Naive thymus-derived CD8-positive, alpha-beta T cell (primary cell): ENCODE results near the gene APOBR. TPM values are rescaled to one million over a fixed set of nuclear protein-coding genes. Genes with fewer than 3 reads are reported as not detected.
"Not testable (repeated sequence)": the region's sequence is repeated elsewhere in the genome, so short reads cannot be mapped to it uniquely, and the experiment has no call there.

ENCODE experiments used
- ATAC-seq, 2 donors: fragments of 150-1000 bp; cut with Tn5 transposase in 1 of 2; sonication (Bioruptor Pico), chemical (Tn5 transposase) in 1 of 2; 1 replicate in 1 of 2; 2 replicates in 1 of 2; pipeline ENCODE4 v1.10.0; 2021; ENCODE audit warnings: mild to moderate bottlenecking in 2 of 2, moderate library complexity in 2 of 2
- POLR2A ChIA-PET: fragments of 350-600 bp; sonication (Branson Sonifier 250); formaldehyde crosslinking; loops from one replicate; lab custom pipeline; 2021; ENCODE audit warnings: antibody characterized with exemption; lab: Charles Lee
- DNase-seq, 10 donors: peaks; one replicate each; pipeline versions ENCODE4 v3.0.0 to v3.0.0-alpha.2; 2020 to 2022
- H3K27ac Mint-ChIP-seq, 10 donors: one replicate each; pipeline ENCODE4 v1.8.0; 2020 to 2022; ENCODE audit warnings: mild to moderate bottlenecking in 10 of 10, mixed read lengths in 10 of 10, moderate library complexity in 4 of 10, inconsistent platforms in 1 of 10
- H3K27me3 Mint-ChIP-seq, 5 donors: one replicate each; pipeline ENCODE4 v1.8.0; 2021 to 2022; ENCODE audit warnings: mixed read lengths in 5 of 5
- H3K36me3 Mint-ChIP-seq, 3 donors: one replicate each; pipeline ENCODE4 v1.8.0; 2020 to 2022; ENCODE audit warnings: mixed read lengths in 3 of 3, mild to moderate bottlenecking in 2 of 3, inconsistent platforms in 1 of 3
- H3K4me1 Mint-ChIP-seq, 4 donors: one replicate each; pipeline ENCODE4 v1.8.0; 2021 to 2022; ENCODE audit warnings: mixed read lengths in 4 of 4
- H3K4me3 Mint-ChIP-seq, 10 donors: one replicate each; pipeline ENCODE4 v1.8.0; 2020 to 2022; ENCODE audit warnings: mild to moderate bottlenecking in 10 of 10, mixed read lengths in 10 of 10, moderate library complexity in 6 of 10, inconsistent platforms in 1 of 10
- H3K9me3 Mint-ChIP-seq, 9 donors: one replicate each; pipeline ENCODE4 v1.8.0; 2020 to 2022; ENCODE audit warnings: mixed read lengths in 9 of 9, mild to moderate bottlenecking in 3 of 9, inconsistent platforms in 1 of 9, moderate library complexity in 1 of 9
- polyA plus RNA-seq, 3 donors: library from polyadenylated mRNA; unstranded; fragments of 300-500 nt; fragmentation: Illumina TruSeq; gene quantifications; one replicate each; pipeline ENCODE4 v1.2.3, GENCODE V29; 2021
- total RNA-seq, 8 experiments: library from RNA in 2 of 8; stranded (reverse) in 2 of 8; gene quantifications; one replicate each; pipeline ENCODE4 v1.2.3 and lab custom pipeline; 2021 to 2026

Gene APOBR
- total and polyA plus RNA-seq, 5 experiments from 2014 or later: 0.38 to 9.0 (median 1.1) TPM

- peaks cover 0 to 4% (median 2%) of the 10 kb centered on the region in 3 donors for H3K36me3 Mint-ChIP-seq
- peak overlapping the region in 9 of 10 donors; percentile 43 to 88 (median 82) for H3K27ac Mint-ChIP-seq
- no peaks in the 10 kb centered on the region for H3K9me3 Mint-ChIP-seq
- DNase-seq (no peak), ATAC-seq (no peak)
- POLR2A ChIA-PET: interaction anchor here (0.9 to 3.2 kb wide), 2 partner anchors 10 to 40 kb away, joined by 3 to 44 read pairs; partner anchors contain the start of genes APOBR and CLN3
- H3K4me3 Mint-ChIP-seq: peak overlapping the region in 4 of 10 donors; percentile 21 to 53 (median 32)
- H3K27me3 Mint-ChIP-seq: no peaks in the 10 kb centered on the region
- peaks cover 20 to 41% (median 35%) of the 10 kb centered on the region in 4 donors for H3K4me1 Mint-ChIP-seq
Measured at GRCh38 chr16:28532940-28533647, 38.7 kb downstream of the APOBR start.

DNA sequence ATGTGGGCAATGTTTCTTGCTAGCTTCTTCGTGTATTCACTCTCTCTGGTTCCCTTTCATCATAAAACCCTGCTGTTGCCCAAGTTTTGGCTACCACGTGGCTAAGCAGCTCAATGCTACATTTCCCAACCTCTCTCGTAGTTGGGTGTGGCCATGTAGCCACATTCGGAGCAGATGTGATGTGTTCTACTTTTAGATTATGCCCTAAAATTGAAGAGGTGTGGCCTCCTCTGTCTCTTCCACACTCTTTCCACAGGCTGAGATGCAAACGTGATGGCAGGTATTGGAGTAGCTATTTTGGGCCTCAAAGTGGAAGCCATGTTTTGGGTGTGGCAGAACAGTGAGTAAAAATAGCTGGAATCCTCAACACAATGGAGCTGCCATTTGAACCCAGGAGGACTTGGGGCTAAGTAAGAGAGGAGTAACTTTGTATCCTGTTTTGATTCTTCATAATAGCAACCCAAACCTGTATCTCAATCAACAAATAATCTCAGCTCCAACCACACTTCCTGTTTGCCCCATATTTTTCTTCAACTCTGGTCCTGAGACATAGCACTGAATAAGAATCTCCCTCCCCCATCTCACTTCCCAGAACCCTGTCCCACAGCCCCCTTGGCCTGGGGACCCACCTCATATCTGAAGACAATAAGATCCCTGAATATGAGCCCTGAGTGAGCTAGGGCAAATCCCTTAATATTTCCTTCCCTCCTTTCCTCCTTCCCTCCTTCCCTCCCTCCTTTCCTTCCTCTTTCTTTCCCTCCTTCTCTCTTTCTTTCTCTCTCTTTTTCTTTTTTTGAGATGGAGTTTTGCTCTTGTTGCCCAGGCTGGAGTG, 40.3 kb downstream of the APOBR start:
- ATAC-seq: peak; percentile 81 to 82
- H3K9me3 Mint-ChIP-seq: no peaks in the 10 kb centered on the region
- DNase-seq: peak in 3 of 10 donors; percentile 28 to 58 (median 45)
- peak overlapping the region in 9 of 10 donors; percentile 3 to 79 (median 60) for H3K4me3 Mint-ChIP-seq
- peaks cover 0 to 4% (median 2%) of the 10 kb centered on the region in 3 donors for H3K36me3 Mint-ChIP-seq
- H3K4me1 Mint-ChIP-seq: peaks cover 21 to 43% (median 35%) of the 10 kb centered on the region in 4 donors
- no peaks in the 10 kb centered on the region for H3K27me3 Mint-ChIP-seq
- peak overlapping the region; percentile 75 to 97 (median 94) for H3K27ac Mint-ChIP-seq
- POLR2A ChIA-PET: interaction anchor here (0.6 to 3.2 kb wide), 6 partner anchors 8 to 72 kb away, joined by 3 to 44 read pairs (median 4); partner anchors contain the start of genes APOBR, CLN3 and SGF29

GRCh38 chr16:28537076-28537475, 42.6 kb downstream of the APOBR start:
- ATAC-seq (no peak), DNase-seq (no peak)
- peak overlapping the region in 2 of 10 donors; percentile 20 to 45 for H3K4me3 Mint-ChIP-seq
- peak overlapping the region; percentile 25 to 92 (median 68) for H3K27ac Mint-ChIP-seq
- peaks cover 0 to 4% (median 2%) of the 10 kb centered on the region in 3 donors for H3K36me3 Mint-ChIP-seq
- POLR2A ChIA-PET: interaction anchor here (1.1 kb wide), 1 partner anchor 43 kb away, joined by 3 read pairs; the partner anchor contains the start of gene APOBR
- no peaks in the 10 kb centered on the region for H3K27me3 Mint-ChIP-seq
- H3K4me1 Mint-ChIP-seq: peaks cover 22 to 43% (median 34%) of the 10 kb centered on the region in 4 donors
- H3K9me3 Mint-ChIP-seq: no peaks in the 10 kb centered on the region

- peak overlapping the region in 9 of 10 donors; percentile 31 to 88 (median 79) for H3K27ac Mint-ChIP-seq
- peaks cover 23 to 46% (median 32%) of the 10 kb centered on the region in 4 donors for H3K4me1 Mint-ChIP-seq
- peaks cover 0 to 4% (median 2%) of the 10 kb centered on the region in 3 donors for H3K36me3 Mint-ChIP-seq
- no peak for DNase-seq
- no peak for ATAC-seq
- no peaks in the 10 kb centered on the region for H3K27me3 Mint-ChIP-seq
- H3K9me3 Mint-ChIP-seq: no peaks in the 10 kb centered on the region
- peak overlapping the region in 1 of 10 donors; percentile 19 for H3K4me3 Mint-ChIP-seq
- POLR2A ChIA-PET: interaction anchor here (0.6 to 1.1 kb wide), 3 partner anchors 8 to 48 kb away, joined by 3 read pairs; partner anchors contain the start of gene APOBR
Measured at GRCh38 chr16:28537964-28538732, 43.7 kb downstream of the APOBR start.

GRCh38 chr16:28538733-28539596, 44.5 kb downstream of the APOBR start, which contains the start of gene NUPR1:
NUPR1 (minus strand) TSS chr16:28538974; CDS start chr16:28538907, 67 bp downstream.
- no peaks in the 10 kb centered on the region for H3K27me3 Mint-ChIP-seq
- ATAC-seq (no peak), DNase-seq (no peak)
- H3K36me3 Mint-ChIP-seq: peaks cover 0 to 4% (median 2%) of the 10 kb centered on the region in 3 donors
- peak within 1 kb of the TSS in 1 of 10 donors; percentile 19 for H3K4me3 Mint-ChIP-seq
- H3K4me1 Mint-ChIP-seq: peaks cover 23 to 41% (median 28%) of the 10 kb centered on the region in 4 donors
- peak within 1 kb of the TSS; percentile 11 to 88 (median 74) for H3K27ac Mint-ChIP-seq
- POLR2A ChIA-PET: interaction anchor here (0.6 to 1.0 kb wide), 2 partner anchors 9 to 49 kb away, joined by 3 read pairs; no protein-coding TSS in a partner anchor
- H3K9me3 Mint-ChIP-seq: no peaks in the 10 kb centered on the region

DNA sequence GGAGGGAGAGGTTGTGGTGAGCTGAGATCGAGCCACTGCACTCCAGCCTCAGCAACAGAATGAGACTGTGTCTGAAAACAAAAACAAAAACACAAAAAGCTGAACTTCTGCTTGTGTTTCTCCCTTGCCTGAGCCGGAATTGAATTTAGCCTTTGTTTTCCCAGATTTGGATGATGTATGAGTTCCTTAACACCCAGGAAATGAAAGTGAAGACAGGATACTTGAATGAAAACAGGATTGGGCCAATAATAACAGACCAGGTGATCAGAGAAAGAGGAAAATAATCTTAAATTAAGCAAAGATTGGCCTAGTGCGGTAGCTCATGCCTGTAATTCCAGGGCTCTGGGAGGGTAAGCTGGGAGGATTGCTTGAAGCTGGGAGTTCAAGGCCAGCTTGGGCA, 45.9 kb downstream of the APOBR start:
- no peaks in the 10 kb centered on the region for H3K9me3 Mint-ChIP-seq
- H3K4me1 Mint-ChIP-seq: peaks cover 13 to 28% (median 14%) of the 10 kb centered on the region in 4 donors
- no peak overlapping the region for H3K4me3 Mint-ChIP-seq
- no peak for ATAC-seq
- H3K36me3 Mint-ChIP-seq: no peaks in the 10 kb centered on the region
- peak overlapping the region in 3 of 10 donors; percentile 1 to 56 (median 8) for H3K27ac Mint-ChIP-seq
- no peaks in the 10 kb centered on the region for H3K27me3 Mint-ChIP-seq
- POLR2A ChIA-PET: no interaction called here
- no peak for DNase-seq

- ATAC-seq (no peak), DNase-seq (no peak)
- Mint-ChIP-seq H3K27ac (peak overlapping the region in 2 of 10 donors; percentile 7 to 84), H3K4me3 (no peak overlapping the region), H3K4me1 (peaks cover 4 to 14% (median 7%) of the 10 kb centered on the region in 4 donors), H3K9me3 (no peaks in the 10 kb centered on the region), H3K36me3 (no peaks in the 10 kb centered on the region), H3K27me3 (no peaks in the 10 kb centered on the region)
- POLR2A ChIA-PET: interaction anchor here (0.8 kb wide), 1 partner anchor 8 kb away, joined by 3 read pairs; no protein-coding TSS in a partner anchor
Measured at GRCh38 chr16:28542646-28543045, 48.2 kb downstream of the APOBR start.

- peaks cover 0 to 9% (median 6%) of the 10 kb centered on the region in 4 donors for H3K4me1 Mint-ChIP-seq
- H3K36me3 Mint-ChIP-seq: no peaks in the 10 kb centered on the region
- H3K4me3 Mint-ChIP-seq: no peak overlapping the region
- peak overlapping the region in 1 of 10 donors; percentile 84 for H3K27ac Mint-ChIP-seq
- DNase-seq (no peak), ATAC-seq (no peak)
- POLR2A ChIA-PET: interaction anchor here (0.8 kb wide), 1 partner anchor 8 kb away, joined by 3 read pairs; no protein-coding TSS in a partner anchor
- no peaks in the 10 kb centered on the region for H3K27me3 Mint-ChIP-seq
- H3K9me3 Mint-ChIP-seq: no peaks in the 10 kb centered on the region
Measured at GRCh38 chr16:28543072-28543471, 48.6 kb downstream of the APOBR start.

DNA sequence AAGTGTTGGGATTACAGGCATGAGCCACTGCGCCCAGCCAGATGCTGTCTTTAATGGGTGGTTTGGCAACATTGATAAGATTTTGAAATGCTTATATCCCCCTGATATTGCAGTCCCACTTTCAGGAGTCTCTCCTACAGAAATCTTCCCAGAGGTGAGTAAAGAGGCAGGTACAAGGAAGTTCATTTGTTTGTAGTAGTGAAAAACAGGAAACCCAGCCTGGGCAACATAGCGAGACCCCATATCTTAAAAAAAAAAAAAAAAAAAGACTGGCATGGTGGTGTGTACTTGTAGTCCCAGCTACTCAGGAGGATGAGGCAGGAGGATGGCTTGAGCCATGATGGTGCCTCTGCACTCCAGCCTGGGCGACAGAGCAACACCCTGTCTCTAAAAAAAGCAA, 50.6 kb downstream of the APOBR start:
- Mint-ChIP-seq H3K4me3 (no peak overlapping the region), H3K9me3 (no peaks in the 10 kb centered on the region), H3K36me3 (no peaks in the 10 kb centered on the region), H3K4me1 (peaks cover 4 to 12% (median 10%) of the 10 kb centered on the region in 4 donors), H3K27ac (no peak overlapping the region), H3K27me3 (no peaks in the 10 kb centered on the region)
- ATAC-seq (no peak), DNase-seq (no peak)
- POLR2A ChIA-PET: interaction anchor here (1.3 kb wide), 1 partner anchor 51 kb away, joined by 6 read pairs; the partner anchor contains the start of gene APOBR

DNA sequence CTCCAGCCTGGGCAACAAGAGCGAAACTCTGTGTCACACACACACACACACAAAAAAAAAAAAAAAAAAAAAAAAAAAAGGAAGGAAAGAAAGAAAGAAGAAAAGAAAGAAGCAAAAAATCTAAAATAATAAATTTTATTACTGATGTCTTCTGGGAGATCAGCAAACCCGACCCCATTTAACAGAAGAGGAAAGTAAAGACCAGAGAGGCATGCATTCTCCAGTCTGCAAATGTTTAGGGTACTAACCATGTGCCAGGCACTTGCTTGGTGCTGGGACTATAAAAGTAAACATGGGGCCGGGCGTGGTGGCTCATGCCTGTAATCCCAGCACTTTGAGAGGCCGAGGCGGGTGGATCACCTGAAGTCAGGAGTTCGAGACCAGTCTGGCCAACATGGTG, 51.5 kb downstream of the APOBR start:
- POLR2A ChIA-PET: interaction anchor here (0.6 to 4.0 kb wide), 2 partner anchors 29 to 52 kb away, joined by 3 to 21 read pairs; partner anchors contain the start of gene APOBR
- not testable (repeated sequence) for H3K27ac Mint-ChIP-seq, H3K4me3 Mint-ChIP-seq, DNase-seq, H3K36me3 Mint-ChIP-seq, H3K9me3 Mint-ChIP-seq, H3K27me3 Mint-ChIP-seq, ATAC-seq
- H3K4me1 Mint-ChIP-seq: peaks cover 4 to 12% (median 10%) of the 10 kb centered on the region in 4 donors
